GM18507 (cell line): Measurements from ENCODE around the gene OLFML3.
"Not testable (repeated sequence)": the region's sequence is repeated elsewhere in the genome, so short reads cannot be mapped to it uniquely, and the experiment has no call there.

Experiments used
- DNase-seq: peaks from one replicate; pipeline ENCODE4 v3.0.0; 2011; ENCODE audit warnings: low read depth; ENCODE audit not compliant: insufficient read length; ENCODE audit errors: extremely low spot score
- FAIRE-seq: peaks from 2 replicates; lab custom pipeline; 2011; peaks lifted over from hg19 to GRCh38; lab: Jason Lieb, UNC

The OLFML3 gene

DNA sequence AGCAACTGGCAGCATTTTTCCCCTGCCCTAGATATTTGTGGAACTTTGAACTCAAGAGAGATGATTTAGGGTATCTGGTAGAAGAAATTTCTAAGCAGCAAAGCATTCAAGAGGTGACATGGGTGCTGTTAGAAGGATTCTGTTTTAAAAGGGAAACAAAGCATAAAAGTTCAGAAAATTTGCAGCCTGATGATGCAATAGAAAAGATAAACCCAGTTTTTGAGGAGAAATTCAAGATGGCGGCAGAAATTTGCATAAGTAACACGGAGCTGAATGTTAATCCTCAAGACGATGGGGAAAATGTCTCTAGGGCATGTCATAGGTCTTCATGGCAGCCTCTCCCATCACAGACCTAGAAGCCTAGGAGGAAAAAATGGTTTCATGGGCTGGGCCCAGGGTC, 40.5 kb downstream of the OLFML3 start:
- FAIRE-seq, DNase-seq: not testable (repeated sequence)

- no peak for DNase-seq
- no peak for FAIRE-seq
These were observed 42.4 kb downstream of the OLFML3 start for GRCh38 chr1:114021665-114022099.

DNA sequence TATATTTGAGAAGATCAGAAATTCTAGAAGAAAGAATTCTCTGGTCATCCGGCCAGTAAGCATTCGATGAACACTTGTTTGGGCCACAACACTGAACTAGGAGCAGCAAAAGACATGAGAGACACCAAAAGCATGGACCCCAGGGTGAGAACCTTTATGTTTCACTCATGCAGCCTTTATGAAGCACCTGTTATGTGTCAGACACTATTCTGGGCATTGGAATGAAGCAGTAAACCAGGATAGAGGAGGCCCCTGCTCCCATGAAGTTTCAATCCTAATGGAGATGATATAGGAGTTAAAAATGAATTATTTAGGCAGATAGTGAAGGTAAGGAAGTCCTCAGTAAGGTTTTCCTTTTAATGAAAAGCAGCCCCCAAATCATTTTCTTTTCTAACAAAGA, 43.6 kb downstream of the OLFML3 start:
- FAIRE-seq = no peak
- DNase-seq = no peak

GRCh38 chr1:114023377-114023776, 44.1 kb downstream of the OLFML3 start:
- FAIRE-seq (no peak), DNase-seq (no peak)

- no peak for DNase-seq
- FAIRE-seq = no peak
These were observed 44.8 kb downstream of the OLFML3 start for GRCh38 chr1:114024049-114024448.

DNA sequence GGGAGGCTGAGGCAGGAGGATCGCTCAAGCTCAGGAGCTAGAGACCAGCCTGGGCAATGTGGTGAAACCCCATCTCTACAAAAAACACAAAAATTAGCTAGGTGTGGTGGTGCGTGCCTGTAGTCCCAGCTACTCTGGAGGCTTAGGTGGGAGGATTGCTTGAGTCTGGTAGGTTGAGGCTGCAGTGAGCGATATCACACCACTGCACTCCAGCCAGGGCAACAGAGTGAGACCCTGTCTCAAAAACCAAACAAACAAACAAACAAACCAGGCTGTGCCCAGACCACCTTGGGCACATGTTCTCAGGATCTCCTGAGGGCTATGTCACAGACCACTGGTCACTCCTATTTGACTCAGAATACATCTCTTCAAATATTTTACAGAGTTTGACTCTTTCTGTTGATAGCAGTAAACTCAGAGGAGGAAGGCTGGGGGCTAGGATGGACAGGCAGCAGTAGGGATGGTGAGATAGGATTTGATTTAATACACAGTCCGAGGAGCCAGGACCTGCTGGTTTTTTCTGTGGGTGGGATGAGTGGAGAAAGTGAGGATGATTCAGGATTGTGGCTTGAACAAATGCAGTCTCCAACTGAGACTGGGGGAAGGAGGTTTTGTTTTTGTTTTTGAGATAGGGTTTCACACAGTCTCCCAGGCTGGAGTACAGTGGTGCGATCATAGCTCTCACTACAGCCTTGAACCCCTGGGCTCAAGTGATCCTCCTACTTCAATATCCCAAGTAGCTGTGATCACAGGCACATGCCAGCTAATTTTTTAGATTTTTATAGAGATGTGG, 46.5 kb downstream of the OLFML3 start:
- DNase-seq (no peak), FAIRE-seq (no peak)

DNA sequence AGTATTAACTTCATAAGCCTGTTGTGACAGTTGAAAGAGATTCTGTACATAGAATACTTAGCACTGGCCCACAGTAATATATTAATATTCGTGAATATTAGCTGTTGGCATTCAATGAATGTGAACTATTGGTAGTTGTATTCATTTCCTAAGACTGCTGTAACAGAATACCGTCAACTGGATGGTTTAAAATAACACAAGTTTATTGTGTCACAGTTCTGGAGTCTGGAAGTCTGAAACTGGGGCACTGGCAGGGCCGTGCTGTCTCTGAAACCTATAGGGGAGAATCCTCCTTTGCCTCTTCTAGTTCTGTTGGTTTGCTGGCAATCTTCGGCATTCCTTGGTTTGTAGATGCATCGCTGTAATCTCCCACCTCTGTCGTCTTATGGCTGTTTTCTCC, 47.5 kb downstream of the OLFML3 start:
- FAIRE-seq (no peak), DNase-seq (no peak)
